ENCODE data around the gene TENM4.

GRCh38 chr11:79436919-79437277 lies 3.9 kb downstream of the TENM4 start:
- TF ChIP-seq USF2 (IDR thresholded peaks at IDR 0.05) (no peak), SREBF2 (IDR thresholded peaks at IDR 0.05) (no peak), POLR2A (IDR thresholded peaks at IDR 0.05; ENCODE audit: low read length) (no peak)
- TF ChIP-seq, protein P1, sequence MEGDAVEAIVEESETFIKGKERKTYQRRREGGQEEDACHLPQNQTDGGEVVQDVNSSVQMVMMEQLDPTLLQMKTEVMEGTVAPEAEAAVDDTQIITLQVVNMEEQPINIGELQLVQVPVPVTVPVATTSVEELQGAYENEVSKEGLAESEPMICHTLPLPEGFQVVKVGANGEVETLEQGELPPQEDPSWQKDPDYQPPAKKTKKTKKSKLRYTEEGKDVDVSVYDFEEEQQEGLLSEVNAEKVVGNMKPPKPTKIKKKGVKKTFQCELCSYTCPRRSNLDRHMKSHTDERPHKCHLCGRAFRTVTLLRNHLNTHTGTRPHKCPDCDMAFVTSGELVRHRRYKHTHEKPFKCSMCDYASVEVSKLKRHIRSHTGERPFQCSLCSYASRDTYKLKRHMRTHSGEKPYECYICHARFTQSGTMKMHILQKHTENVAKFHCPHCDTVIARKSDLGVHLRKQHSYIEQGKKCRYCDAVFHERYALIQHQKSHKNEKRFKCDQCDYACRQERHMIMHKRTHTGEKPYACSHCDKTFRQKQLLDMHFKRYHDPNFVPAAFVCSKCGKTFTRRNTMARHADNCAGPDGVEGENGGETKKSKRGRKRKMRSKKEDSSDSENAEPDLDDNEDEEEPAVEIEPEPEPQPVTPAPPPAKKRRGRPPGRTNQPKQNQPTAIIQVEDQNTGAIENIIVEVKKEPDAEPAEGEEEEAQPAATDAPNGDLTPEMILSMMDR (IDR thresholded peaks at IDR 0.05), result no peak
